GM19463 (cell line): ENCODE measurements around the gene SNAI3.
A peak's percentile ranks its signal among the peaks of the same experiment; 100 is the strongest.

Experiments used
- ATAC-seq: cut with Tn5 transposase; IDR thresholded peaks from one replicate; pipeline ENCODE4 v1.9.1; 2021; ENCODE audit warnings: mild to moderate bottlenecking, moderate library complexity; ENCODE audit not compliant: unreplicated experiment

SNAI3 gene

GRCh38 chr16:88721815-88722755 is 35.8 kb upstream of the SNAI3 start:
- no peak for ATAC-seq

DNA sequence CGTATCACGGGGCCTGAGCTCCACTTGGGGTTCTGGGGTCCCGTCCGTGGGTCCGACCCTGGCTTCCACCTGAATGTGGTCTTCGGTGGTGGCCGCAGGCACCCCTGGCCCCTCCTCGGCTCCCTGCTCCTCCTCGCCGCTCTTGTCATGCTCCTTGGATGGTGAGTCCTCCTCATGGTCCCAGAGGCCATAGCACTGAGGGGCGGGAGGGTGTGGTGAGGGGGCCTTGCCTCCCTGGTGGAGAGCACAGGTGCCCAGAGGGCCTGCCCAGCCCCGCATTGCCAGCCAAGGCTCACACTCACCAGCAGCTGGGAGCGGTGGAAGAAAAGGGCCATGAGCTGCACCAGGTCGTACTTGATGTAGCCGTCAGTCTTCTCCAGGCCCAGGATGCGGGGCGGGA is 34.9 kb upstream of the SNAI3 start:
- ATAC-seq = no peak

DNA sequence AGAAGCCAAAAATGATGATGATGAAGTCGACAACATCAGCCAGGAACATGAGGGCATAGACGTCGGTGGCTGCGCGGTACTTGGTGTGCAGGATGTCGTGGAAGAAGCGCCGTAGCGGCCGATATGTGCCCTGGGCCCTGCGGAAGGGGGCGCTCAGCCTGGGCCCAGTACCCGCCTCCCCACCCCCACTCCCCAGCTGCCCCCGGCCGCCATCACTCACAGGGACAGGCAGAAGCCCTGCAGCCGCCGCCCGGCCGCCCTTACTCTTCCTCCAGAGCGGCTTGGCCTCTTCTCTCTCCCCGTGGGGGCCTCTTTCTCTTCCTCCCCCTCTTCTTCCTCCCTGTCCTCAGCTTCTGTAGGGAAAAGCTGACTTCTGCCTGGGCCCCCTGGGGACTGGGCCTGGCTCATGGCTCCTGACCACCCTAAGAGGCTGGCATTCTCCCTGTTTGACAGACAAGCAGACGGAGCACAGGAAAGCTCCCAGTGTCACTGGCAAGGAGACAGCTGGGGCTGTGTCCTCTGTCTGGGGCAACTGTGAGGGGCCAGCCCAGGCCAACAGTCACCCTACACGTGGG is 34.2 kb upstream of the SNAI3 start:
- no peak for ATAC-seq

- ATAC-seq = no peak
Observed at GRCh38 chr16:88719933-88720296, 33.6 kb upstream of the SNAI3 start.

- ATAC-seq = no peak
Observed at GRCh38 chr16:88719267-88719932, 33.1 kb upstream of the SNAI3 start.

DNA sequence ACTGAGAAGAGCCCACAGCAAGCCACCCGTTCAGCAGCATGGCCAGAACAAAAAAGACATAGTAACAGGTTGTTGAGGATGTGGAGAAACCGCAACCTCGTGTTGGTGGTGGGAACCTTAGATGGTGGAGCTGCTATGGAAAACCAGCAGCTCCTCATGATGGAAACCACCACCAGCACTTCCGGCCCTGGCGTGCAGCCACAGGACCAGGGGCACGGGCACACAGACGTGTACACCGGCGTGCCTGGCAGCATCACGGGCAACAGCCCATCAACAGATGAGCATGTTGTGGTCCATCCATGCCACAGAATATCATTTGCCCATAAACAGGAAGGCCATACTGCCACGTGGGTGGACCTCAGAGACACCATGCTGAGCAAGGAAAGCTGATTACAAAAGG is 31.9 kb upstream of the SNAI3 start:
- ATAC-seq = no peak

GRCh38 chr16:88716601-88717001 is 30.3 kb upstream of the SNAI3 start:
- ATAC-seq = no peak

DNA sequence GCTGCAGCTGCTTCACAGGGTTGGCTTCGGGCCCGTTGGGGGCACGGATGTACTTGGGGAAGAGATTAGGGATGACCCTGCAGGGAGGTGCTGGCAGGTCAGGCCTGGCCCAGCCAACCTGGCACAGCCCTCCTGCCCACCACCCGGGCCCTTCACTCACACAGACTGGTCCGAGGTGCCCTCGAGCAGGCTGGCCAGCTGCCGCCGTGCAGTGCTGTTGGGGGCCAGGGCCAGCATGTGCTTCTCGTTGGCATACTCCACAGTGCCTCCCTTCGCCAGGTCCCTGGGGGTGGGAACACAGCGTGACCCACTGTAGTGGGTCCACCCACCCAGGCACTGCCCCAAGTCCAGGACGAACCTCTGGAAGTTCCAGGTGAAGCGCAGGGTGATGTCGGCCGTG is 29.9 kb upstream of the SNAI3 start:
- no peak for ATAC-seq

DNA sequence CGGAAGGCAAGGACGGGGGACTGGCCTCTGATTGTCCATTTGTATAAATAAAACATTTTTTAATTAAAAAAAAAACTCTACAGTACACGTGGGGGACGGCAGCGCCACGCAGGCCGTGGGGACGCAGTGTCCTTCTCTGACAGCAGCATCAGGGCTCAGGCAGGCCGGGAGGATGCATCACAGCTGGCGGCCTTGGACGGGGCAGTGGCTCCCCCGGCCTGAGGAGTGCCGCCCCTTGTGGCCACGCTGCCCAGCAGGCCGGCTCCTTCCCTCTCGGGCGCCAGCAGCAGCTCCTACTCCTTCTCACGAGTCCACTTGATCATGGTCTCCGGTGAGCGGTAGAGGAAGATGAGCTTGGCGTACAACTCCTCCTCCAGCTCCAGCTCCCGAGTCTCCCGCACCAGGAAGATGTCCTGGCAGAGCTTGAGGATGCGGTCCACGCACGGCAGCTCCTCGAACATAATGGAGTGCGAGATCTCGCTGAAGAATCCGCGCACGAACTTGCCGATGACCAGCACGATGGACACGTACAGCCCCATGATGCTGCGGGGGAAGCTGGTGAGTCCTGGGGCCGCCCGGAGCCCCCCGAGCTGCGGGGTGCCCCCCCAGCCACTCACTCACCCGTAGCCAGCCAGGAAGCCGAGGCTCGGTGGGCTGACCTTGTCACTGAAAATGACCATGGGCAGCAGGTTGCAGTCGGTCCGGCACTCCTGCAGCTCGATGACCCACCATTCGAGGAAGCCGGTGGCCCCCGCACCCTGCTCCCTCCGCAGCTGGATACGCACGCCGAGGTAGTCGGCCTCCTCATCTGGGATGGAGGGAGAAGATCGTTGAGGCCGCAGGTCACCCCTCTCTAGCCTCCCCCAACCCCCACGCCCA is 29.2 kb upstream of the SNAI3 start:
- no peak for ATAC-seq

- ATAC-seq = no peak
Observed at GRCh38 chr16:88714420-88715302, 28.4 kb upstream of the SNAI3 start.

- no peak for ATAC-seq
Observed at GRCh38 chr16:88713568-88714419, 27.5 kb upstream of the SNAI3 start.

GRCh38 chr16:88713054-88713453 is 26.7 kb upstream of the SNAI3 start:
- ATAC-seq = no peak

DNA sequence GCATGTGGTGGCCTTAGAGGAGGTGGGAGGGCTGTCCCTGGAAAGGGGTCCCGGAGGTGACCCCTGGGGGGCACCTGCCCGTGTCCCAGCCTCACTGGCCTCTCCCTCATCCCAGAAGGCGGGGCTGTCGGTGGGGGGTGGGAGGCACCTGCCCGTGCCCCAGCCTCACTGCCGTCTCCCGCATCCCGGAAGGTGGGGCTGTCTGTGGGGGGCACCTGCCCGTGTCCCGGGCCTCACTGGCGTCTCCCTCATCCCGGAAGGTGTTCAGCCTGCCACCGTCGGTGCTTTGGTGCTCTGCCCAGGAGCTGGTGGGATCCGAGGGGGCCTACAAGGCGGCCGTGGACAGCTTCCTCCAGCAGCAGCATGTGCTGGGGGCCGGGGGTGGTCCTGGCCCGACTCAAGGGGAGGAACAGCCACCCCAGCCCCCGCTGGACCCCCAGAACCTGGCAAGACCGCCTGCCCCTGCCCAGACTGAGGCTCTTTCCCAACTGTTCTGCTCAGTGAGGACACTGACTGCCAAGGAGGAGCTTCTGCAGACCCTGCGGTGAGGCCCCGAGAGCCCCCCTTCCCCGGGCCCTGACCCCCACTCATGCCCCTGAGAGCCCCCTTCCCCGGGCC is 26.2 kb upstream of the SNAI3 start:
- no peak for ATAC-seq

DNA sequence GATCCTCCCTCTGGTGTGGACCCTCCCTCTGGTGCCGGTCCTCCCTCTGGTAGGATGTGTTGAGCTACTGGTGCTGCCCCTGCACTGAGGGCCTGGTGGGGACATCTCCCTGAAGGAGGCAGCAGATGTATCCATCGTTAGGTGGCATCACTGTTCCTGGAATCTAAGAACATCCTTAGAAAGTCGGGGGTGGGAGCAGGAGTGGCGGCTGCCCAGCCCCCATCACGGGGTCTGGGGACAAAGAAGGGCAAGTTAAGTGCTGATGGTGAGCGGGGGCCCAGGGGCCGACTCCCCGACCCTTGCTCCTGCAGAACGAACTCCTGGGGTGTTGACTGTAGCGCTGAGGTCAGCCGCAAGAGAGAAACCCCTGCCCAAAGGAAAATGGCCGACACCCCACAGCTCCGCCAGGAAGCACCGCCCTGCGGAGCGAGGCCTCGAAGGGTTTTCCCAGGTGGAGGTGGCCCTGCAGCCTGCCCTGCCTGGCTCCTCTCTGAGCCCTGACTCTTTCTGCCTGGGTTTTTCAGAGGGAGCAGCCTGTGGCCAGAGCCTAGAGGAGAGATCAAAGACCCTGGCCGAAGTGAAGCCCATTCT is 25.5 kb upstream of the SNAI3 start:
- no peak for ATAC-seq

DNA sequence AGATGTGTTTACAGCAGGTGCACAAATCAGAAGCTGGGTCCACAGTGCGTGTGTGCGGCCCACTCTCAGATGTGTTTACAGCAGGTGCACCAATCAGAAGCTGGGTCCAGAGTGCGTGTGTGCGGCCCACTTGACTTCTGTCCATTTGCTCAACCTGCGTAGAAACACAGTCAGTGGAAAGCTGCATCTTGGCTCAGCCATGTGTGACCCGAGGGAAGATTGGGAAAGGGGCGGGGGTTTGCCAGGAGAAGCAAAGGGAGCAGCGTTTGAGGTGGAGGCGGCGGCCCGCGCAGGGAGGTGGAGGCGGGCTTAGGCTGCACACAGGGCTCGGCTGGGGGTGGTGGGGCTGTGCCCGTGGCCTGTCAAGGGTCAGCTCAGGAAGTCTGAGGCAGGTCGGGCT is 24.2 kb upstream of the SNAI3 start:
- ATAC-seq = no peak

DNA sequence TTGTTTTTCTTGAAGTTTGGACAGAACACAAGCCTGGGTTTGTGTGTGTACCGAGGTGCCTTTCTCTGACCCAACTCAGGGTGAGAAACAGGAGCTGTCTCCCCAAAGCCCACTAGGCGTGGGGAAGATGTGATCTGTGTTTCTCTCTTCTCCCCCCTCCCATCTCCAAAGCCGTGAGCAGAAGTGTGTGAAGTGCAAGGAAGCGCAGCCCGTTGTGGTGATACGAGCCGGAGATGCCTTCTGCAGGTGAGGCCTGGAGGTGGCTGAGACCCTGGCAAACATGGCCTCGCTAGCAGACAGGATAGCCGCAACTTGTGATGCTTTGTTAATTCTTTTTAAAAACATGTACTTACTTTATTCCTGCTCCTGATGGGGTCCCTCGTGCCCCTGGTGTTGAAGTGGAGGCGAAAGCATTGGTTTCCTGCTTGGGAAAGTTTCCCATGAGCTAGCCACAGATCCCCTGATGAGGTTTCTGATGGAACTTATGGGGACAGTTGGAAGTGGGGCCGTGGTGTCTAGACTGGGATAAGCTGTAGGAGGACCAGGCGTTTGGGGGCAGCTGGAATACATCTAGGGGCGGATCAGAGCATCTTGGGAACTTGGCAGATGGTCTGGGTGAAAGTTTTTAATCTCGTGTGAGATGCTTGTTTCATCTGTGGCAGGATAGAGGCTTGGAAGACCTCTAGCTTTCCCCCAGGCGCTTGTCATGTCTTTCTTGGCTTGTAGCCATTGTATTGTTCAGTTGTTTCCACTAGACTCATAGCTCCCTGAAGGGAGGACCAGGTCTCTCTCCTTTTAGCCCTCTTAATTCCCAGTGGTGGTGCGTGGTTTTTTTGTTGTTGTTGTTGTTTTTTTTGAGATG is 20.9 kb upstream of the SNAI3 start:
- ATAC-seq = no peak

GRCh38 chr16:88706229-88706964 is 20.1 kb upstream of the SNAI3 start, which contains the start of the genes CTU2 and RNF166:
Gene CTU2 (plus strand): TSS chr16:88706503. CDS start chr16:88706531, 28 bp downstream.
Gene RNF166 (minus strand): TSS chr16:88706408. CDS start chr16:88706325, 83 bp downstream.
- peak; percentile 64 for ATAC-seq
